AG04449 (cell line): Measurements from ENCODE around the gene CNTNAP2.

ENCODE experiments used
- CTCF ChIA-PET: fragments of 350-600 bp; formaldehyde crosslinking; extraction: SDS; loops from one replicate; lab custom pipeline; 2021; ENCODE audit warnings: antibody characterized with exemption; lab: Yijun Ruan, JAX
- POLR2A ChIA-PET: fragments of 400-600, 350-600 bp; formaldehyde crosslinking; extraction: SDS; loops from one replicate; lab custom pipeline; 2020; ENCODE audit warnings: antibody characterized with exemption, inconsistent platforms; lab: Yijun Ruan, JAX
- DNase-seq: peaks from one replicate; pipeline ENCODE4 v3.0.0-alpha.2; 2010; ENCODE audit warnings: low read depth, low spot score
- H3K4me3 ChIP-seq: 2 replicates; pipeline ENCODE4 v1.5.1; 2011; ENCODE audit warnings: low read depth, mild to moderate bottlenecking, control low read depth, low read length
- CTCF ChIP-seq: IDR thresholded peaks from one replicate; pipeline ENCODE4 v1.5.1; 2011; ENCODE audit warnings: mild to moderate bottlenecking, moderate library complexity, low read length, control low read depth, inconsistent platforms; ENCODE audit not compliant: insufficient read depth; ENCODE audit errors: missing control alignments

Gene CNTNAP2

GRCh38 chr7:147279514-147279913 lies 1162.9 kb downstream of the CNTNAP2 start:
- no peak for TF ChIP-seq CTCF
- ChIA-PET POLR2A (no interaction called here), CTCF (no interaction called here)
- H3K4me3 ChIP-seq, result no peak overlapping the region
- no peak for DNase-seq

GRCh38 chr7:147279964-147280374 lies 1163.4 kb downstream of the CNTNAP2 start:
- TF ChIP-seq CTCF, result no peak
- DNase-seq, result no peak
- CTCF ChIA-PET, result no interaction called here
- H3K4me3 ChIP-seq, result no peak overlapping the region
- POLR2A ChIA-PET, result no interaction called here

GRCh38 chr7:147282204-147282603 lies 1165.6 kb downstream of the CNTNAP2 start:
- no peak overlapping the region for H3K4me3 ChIP-seq
- no peak for DNase-seq
- no peak for TF ChIP-seq CTCF
- ChIA-PET CTCF (no interaction called here), POLR2A (no interaction called here)

GRCh38 chr7:147296201-147296600 lies 1179.6 kb downstream of the CNTNAP2 start:
- ChIA-PET POLR2A (no interaction called here), CTCF (no interaction called here)
- no peak overlapping the region for H3K4me3 ChIP-seq
- DNase-seq, result no peak
- no peak for TF ChIP-seq CTCF

- TF ChIP-seq CTCF, result no peak
- DNase-seq, result no peak
- H3K4me3 ChIP-seq, result no peak overlapping the region
- ChIA-PET CTCF (no interaction called here), POLR2A (no interaction called here)
Observed at GRCh38 chr7:147296986-147297385, 1180.4 kb downstream of the CNTNAP2 start.

GRCh38 chr7:147298611-147299043 lies 1182.0 kb downstream of the CNTNAP2 start:
- TF ChIP-seq CTCF, result no peak
- no peak for DNase-seq
- ChIA-PET CTCF (no interaction called here), POLR2A (no interaction called here)
- no peak overlapping the region for H3K4me3 ChIP-seq
